Type B pancreatic cell (in vitro differentiated cells): ENCODE data around the gene UBE2G1. TPM values are rescaled to one million over a fixed set of nuclear protein-coding genes. Genes with fewer than 3 reads are reported as not detected.
A peak's percentile ranks its signal among the peaks of the same experiment; 100 is the strongest.

ENCODE experiments used
- DNase-seq: peaks from one replicate; pipeline ENCODE4 v3.0.0; 2021; ENCODE audit warnings: mixed read lengths; ENCODE audit not compliant: unreplicated experiment; ENCODE audit errors: extremely low spot score
- H3K27ac Mint-ChIP-seq: 2 replicates; pipeline ENCODE4 v1.8.0; 2021; ENCODE audit warnings: mild to moderate bottlenecking, mixed read lengths
- H3K27me3 Mint-ChIP-seq: 2 replicates; pipeline ENCODE4 v1.8.0; 2021; ENCODE audit warnings: mixed read lengths
- H3K36me3 Mint-ChIP-seq: 2 replicates; pipeline ENCODE4 v1.8.0; 2021; ENCODE audit warnings: mixed read lengths
- H3K4me1 Mint-ChIP-seq: one replicate; pipeline ENCODE4 v1.8.0; 2021; ENCODE audit warnings: mixed read lengths; ENCODE audit not compliant: unreplicated experiment
- H3K4me3 Mint-ChIP-seq: 2 replicates; pipeline ENCODE4 v1.8.0; 2021; ENCODE audit warnings: mild to moderate bottlenecking, mixed read lengths
- H3K9me3 Mint-ChIP-seq: 2 replicates; pipeline ENCODE4 v1.8.0; 2021; ENCODE audit warnings: mixed read lengths
- total RNA-seq: library from RNA; stranded (reverse); gene quantifications from 2 replicates; pipeline ENCODE4 v1.2.1, GENCODE V29; 2021; ENCODE audit warnings: low replicate concordance
- TF ChIP-seq, protein P1 (sequence below): fragments of 200-600 bp; sonication (generic); conservative IDR thresholded peaks from 2 replicates; pipeline ENCODE4 v1.5.0; 2021; ENCODE audit warnings: antibody characterized with exemption, mild to moderate bottlenecking

UBE2G1 gene
- total RNA-seq, 1 donor from 2014 or later: 77.7 TPM

DNA sequence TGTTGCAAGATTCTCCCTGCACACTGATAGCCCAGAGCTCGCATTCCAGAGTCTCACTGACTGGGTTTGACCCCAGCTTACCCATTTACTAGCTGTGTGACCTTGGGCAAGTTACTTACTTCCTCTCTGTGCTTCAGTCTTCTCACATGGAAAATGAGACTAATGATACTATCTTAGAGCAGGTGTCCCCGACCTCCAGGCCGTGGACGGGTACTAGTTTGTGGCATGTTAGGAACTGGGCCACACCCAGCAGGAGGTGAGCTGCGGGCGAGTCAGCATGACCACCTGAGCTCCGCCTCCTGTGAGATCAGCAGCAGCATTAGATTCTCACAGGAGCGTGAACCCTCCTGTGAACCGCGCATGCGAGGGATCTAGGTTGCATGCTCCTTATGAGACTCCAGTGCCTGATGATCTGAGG, 118.5 kb downstream of the UBE2G1 start:
- Mint-ChIP-seq H3K9me3 (no peaks in the 10 kb centered on the region), H3K36me3 (peaks cover 19% of the 10 kb centered on the region), H3K4me1 (peaks cover 33% of the 10 kb centered on the region), H3K27me3 (no peaks in the 10 kb centered on the region), H3K27ac (peak overlapping the region; percentile 100), H3K4me3 (peak overlapping the region; percentile 80)
- TF ChIP-seq, protein P1, sequence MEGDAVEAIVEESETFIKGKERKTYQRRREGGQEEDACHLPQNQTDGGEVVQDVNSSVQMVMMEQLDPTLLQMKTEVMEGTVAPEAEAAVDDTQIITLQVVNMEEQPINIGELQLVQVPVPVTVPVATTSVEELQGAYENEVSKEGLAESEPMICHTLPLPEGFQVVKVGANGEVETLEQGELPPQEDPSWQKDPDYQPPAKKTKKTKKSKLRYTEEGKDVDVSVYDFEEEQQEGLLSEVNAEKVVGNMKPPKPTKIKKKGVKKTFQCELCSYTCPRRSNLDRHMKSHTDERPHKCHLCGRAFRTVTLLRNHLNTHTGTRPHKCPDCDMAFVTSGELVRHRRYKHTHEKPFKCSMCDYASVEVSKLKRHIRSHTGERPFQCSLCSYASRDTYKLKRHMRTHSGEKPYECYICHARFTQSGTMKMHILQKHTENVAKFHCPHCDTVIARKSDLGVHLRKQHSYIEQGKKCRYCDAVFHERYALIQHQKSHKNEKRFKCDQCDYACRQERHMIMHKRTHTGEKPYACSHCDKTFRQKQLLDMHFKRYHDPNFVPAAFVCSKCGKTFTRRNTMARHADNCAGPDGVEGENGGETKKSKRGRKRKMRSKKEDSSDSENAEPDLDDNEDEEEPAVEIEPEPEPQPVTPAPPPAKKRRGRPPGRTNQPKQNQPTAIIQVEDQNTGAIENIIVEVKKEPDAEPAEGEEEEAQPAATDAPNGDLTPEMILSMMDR: no peak
- no peak for DNase-seq

DNA sequence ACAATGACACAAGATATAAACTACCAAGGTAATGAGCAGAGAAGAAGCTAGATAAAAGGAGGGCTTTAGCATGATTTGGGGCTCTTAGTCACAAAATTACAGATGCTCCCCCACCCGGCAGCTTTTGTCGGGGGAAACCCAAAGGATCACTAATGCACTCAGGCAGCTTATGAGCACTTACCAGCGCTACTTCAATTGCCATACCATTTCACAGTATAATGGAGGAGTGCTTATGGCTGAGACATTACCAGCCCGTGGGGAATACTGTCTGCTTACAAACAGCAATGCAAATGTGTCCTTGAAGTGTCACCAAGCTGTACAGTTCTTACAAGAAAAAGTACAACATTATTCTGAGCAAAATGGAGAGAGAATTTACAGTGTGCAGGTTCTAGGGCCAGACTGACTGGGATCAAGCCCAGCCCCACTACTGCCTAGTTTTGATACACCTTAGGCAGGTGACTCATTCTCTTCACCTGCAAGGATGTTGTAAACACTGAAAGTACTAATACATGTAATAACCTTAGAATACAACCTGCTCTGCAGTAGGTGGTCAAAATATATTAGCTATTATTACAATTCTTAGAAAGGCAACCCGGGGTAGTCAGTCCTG, 119.0 kb downstream of the UBE2G1 start:
- peak overlapping the region; percentile 44 for H3K4me3 Mint-ChIP-seq
- TF ChIP-seq, protein P1: no peak
- peaks cover 33% of the 10 kb centered on the region for H3K4me1 Mint-ChIP-seq
- no peaks in the 10 kb centered on the region for H3K9me3 Mint-ChIP-seq
- peaks cover 19% of the 10 kb centered on the region for H3K36me3 Mint-ChIP-seq
- H3K27me3 Mint-ChIP-seq: no peaks in the 10 kb centered on the region
- H3K27ac Mint-ChIP-seq: peak overlapping the region; percentile 100
- DNase-seq: no peak

DNA sequence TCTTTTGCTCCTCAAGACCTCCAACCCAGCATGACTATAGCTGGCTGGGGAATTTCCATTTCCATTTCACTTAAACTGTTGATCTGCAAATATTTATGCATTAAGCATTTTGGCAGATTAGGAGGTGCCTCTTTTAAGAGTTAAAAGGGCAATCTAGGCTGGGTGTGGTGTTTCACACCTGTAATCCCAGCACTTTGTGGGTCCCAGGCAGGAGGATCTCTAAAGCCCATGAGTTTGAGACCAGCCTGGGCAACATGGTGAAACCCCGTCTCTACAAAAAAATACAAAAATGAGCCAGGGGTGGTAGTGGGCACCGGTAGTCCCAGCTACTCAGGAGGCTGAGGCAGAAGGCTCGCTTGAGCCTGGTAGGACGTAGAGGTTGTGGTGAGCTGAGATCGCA, 119.8 kb downstream of the UBE2G1 start:
- H3K27me3 Mint-ChIP-seq: no peaks in the 10 kb centered on the region
- peaks cover 33% of the 10 kb centered on the region for H3K4me1 Mint-ChIP-seq
- TF ChIP-seq, protein P1: no peak
- DNase-seq: no peak
- peaks cover 16% of the 10 kb centered on the region for H3K36me3 Mint-ChIP-seq
- peak overlapping the region; percentile 100 for H3K27ac Mint-ChIP-seq
- H3K4me3 Mint-ChIP-seq: no peak overlapping the region
- no peaks in the 10 kb centered on the region for H3K9me3 Mint-ChIP-seq

DNA sequence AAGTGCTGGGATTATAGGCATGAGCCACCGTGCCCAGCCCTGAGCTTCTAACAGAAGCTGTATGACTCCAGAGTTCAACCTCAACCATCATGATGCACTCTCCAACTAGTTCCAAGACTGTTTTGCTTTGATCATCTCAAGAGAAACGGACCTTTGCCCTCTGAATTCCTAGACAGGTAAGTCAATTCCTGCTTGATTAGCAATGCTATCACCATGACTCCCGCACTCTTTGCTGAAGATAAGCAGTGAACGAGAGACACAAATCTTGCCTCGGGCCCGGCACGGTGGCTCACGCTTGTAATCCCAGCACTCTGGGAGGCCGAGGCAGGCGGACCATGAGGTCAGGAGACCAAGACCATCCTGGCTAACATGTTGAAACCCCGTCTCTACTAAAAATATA, 124.9 kb downstream of the UBE2G1 start:
- no peaks in the 10 kb centered on the region for H3K27me3 Mint-ChIP-seq
- H3K4me1 Mint-ChIP-seq: peaks cover 8% of the 10 kb centered on the region
- no peak for DNase-seq
- H3K27ac Mint-ChIP-seq: no peak overlapping the region
- H3K36me3 Mint-ChIP-seq: peaks cover 13% of the 10 kb centered on the region
- no peaks in the 10 kb centered on the region for H3K9me3 Mint-ChIP-seq
- TF ChIP-seq, protein P1: no peak
- H3K4me3 Mint-ChIP-seq: no peak overlapping the region

DNA sequence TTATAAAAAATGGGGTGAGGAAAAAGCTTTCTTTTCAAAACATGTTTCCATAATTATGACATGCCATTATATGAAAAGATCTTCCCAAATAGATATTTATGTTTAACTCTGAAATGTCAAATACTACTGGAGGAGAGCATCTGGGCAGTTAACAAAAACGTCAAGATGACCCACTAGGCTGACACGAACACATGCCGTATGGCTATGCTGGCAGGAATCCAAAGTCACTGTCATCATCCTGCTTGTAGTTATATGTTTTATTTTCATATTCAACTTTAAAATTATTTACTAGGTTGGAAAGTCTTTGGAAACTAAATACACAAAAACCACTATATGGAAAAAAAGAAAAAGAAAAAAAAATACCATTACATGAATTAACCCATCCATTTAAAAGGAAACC, 130.0 kb downstream of the UBE2G1 start:
- no peak for DNase-seq
- no peak overlapping the region for H3K27ac Mint-ChIP-seq
- H3K27me3 Mint-ChIP-seq: no peaks in the 10 kb centered on the region
- no peak overlapping the region for H3K4me3 Mint-ChIP-seq
- H3K4me1 Mint-ChIP-seq: no peaks in the 10 kb centered on the region
- TF ChIP-seq, protein P1: no peak
- H3K9me3 Mint-ChIP-seq: no peaks in the 10 kb centered on the region
- H3K36me3 Mint-ChIP-seq: peaks cover 22% of the 10 kb centered on the region
